Left hindlimb (tissue), 1 donor: ENCODE measurements around the gene BLVRA.
"Not testable (repeated sequence)": the region's sequence is repeated elsewhere in the genome, so short reads cannot be mapped to it uniquely, and the experiment has no call there.

Source experiments
- DNase-seq: peaks from one replicate; pipeline ENCODE4 v3.0.0-alpha.2; 2018

The BLVRA gene

GRCh38 chr7:43758029-43758821 is at the start of gene BLVRA:
BLVRA (plus strand) TSS chr7:43758680; CDS start chr7:43771159, 12,479 bp downstream.
- DNase-seq = peak; percentile 81

DNA sequence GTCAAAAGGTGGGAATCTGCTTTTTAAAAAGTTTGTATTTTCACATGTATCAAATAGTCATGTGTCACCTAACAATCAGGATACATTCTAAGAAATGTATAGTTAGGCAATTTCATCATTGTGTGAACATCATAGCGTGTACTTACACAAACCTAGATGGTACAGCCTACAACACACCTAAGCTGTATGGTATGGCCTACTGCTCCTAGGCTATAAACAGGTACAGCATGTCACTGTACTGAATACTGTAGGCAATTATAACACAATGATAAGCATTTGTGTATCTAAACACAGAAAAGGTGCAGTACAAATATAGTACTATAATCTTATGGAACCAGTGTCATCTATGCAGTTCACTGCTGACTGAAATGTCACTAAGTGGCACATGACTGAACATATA is 47.0 kb upstream of the BLVRA start:
- DNase-seq = no peak

- not testable (repeated sequence) for DNase-seq
Measured at GRCh38 chr7:43715966-43716365, 42.5 kb upstream of the BLVRA start.

- no peak for DNase-seq
Measured at GRCh38 chr7:43716598-43716997, 41.9 kb upstream of the BLVRA start.

GRCh38 chr7:43721193-43721806 is 37.2 kb upstream of the BLVRA start:
- DNase-seq = no peak

DNA sequence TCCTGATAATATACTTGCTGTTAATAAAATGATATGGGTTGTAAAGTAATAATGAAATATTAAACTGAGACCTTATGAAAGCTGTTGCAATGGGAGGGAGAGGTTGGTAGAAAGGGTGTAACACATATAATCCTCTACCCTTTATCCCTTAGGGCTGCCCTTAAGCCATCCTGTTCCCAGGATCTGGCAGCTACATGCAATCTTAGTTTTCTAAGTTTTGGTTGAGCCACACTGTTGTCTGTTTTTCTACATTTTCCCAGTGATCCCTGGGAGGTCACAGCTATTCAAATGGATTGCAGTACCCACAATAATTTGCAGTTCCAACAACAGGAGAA is 35.5 kb upstream of the BLVRA start:
- no peak for DNase-seq

- DNase-seq = no peak
Measured at GRCh38 chr7:43725251-43725650, 33.2 kb upstream of the BLVRA start.

- DNase-seq = no peak
Measured at GRCh38 chr7:43726466-43726865, 32.0 kb upstream of the BLVRA start.

DNA sequence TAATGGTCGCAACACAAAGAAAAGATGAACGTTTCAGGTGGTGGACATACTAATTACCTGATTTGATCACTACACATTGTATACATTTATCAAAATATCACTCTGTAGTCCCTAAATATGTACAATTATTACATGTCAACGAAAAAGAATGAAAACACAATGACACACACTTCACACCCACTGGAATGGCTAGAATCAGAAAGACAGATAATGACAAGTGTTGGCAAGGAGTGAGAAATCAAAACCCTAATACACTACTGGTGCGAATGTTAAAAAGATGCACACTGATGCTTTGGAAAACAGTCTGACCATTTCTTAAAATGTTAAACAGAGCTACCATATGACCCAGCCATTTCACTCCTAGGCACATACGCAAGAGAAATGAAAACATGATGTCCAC is 31.5 kb upstream of the BLVRA start:
- DNase-seq = no peak

DNA sequence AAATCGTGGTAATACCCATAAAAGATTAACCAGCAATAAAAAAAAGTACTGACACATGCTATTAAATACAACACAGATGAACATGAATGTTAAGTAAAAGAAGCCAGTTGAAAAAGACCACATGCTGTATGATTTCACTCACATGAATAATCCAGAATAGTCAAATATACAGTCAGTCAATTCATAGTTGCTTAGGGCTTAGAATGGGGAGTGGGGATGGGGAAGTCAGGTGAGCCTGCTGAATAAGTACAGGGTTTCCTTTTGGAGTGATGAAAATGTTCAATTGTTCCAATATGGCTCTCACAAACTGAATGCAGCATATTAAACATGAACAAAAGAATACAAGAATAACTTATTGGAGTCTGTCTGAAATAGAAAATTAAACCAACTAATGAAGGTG is 31.0 kb upstream of the BLVRA start:
- no peak for DNase-seq

DNA sequence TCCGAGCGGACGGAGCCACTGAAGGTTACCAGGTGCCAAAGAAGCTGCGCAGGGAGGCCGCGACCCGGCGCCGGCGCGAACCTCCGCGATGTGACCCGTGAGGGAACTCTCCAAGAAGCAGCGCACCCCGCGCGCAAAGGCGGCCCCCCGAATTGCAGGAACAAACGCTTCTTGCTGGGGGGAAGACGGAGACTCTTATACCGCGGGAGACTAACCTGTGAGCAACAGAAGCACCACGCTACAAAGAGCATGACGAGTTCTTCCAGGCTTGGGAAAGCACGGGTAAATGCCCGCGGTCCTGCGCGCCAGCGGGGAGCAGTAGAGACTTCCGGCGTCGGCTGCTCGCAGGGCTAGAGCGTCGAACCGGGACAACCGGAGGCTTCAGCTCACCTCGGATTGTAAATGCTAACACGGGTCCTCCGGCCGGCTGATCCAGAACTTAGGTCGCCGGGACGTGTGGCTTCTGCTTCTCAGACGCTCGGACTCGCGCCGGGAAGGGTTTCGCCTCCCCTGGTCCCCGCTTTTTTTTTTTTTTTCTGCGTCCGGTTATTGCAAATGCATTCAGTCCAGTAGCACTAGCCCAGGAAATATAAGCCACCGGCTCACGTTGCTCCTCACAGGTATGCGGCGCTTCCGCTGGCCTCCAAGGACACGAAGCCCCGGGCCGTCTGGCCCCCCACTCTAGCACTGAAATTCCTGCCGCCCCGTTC is 29.1 kb upstream of the BLVRA start, which contains the start of gene COA1:
Gene COA1, minus strand, starts transcription at position 310 of the 710 bp plus-strand sequence. CDS start 80,909 bp downstream, outside the sequence.
- peak; percentile 89 for DNase-seq

DNA sequence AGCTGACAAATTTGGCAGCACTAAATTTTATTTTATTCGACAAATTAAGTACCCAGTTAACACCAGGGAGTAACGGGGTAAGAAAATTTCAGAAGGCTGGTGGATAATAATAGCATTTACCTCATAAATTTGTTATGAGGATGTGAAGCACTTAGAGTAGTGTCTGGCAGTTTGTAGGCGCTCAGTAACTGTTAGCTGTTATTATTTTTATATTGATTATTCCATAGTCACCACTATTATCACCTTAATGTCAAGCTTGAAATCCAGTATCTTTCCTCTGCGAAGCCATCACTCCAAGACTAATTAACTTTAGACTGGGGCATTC is 28.6 kb upstream of the BLVRA start:
- no peak for DNase-seq

GRCh38 chr7:43731494-43731893 is 27.0 kb upstream of the BLVRA start:
- not testable (repeated sequence) for DNase-seq

- DNase-seq = not testable (repeated sequence)
Measured at GRCh38 chr7:43734575-43735332, 23.7 kb upstream of the BLVRA start.

- DNase-seq = no peak
Measured at GRCh38 chr7:43735403-43735801, 23.1 kb upstream of the BLVRA start.

DNA sequence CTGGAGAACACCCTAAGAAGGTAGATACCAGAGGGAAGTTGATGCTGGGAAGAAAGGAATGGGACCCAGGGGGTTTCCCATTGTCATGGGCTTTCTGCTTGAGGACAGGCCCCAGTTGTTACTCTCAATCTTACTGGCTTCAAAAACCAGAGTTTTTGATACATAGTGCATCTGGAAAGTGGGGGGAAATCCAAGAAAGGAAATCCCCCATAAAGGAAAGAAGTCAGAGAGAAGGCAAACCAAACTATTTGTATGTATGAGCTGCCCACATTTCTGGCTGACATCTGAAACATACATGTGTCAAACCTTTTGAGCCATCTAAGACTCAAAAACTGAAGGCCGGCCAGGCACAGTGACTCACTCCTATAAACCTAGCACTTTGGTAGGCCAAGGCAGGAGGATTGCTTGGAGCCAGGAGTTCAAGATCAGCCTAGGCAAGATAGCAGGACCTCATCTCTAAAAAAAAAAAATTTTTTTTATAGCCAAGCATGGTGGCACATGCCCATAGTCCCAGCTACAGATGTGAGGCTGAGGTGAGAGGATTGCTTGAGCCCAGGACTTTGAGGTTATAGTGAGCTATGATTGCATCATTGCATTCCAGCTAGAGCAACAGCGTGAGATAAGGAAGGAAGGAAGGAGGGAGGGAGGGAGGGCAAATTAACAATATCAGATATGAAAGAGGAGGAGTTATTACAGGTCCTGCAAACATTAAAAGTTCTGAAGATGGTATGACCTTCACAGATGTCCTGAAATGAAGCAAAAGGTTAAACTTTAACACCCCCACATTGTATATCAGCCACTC is 22.5 kb upstream of the BLVRA start:
- no peak for DNase-seq

DNA sequence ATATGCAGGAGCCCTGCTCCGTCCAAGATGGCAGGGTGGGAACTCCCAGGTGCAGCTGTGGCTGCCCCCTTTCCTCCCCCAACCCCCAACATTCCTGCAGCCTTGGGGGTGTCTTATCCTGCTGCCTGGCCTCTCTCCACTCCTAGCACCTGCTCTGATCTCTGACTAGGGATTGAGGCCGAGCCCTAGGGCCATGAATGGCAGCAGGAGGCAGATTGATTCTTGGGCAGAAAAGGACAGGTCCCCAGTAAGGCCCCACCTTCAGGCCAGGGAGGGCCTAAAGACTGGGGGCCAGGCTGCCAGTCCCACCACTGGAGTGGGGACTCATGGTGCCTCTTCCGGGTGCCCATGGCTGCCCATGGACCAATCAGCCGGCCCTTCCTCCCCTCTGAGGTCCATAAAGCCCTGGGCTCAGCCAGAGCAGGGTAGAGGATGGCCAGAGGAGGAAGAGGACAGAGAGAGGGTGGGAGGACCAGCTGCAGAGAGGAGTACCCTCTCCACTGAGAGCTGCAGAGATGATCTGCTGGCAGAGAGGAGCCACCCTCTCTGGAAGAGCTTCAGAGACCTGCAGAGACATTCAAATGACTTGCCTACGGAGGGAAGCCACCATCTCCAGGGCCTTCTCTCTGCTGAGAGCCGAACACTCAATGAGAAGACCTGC is 20.9 kb upstream of the BLVRA start:
- DNase-seq = no peak

- DNase-seq = no peak
Measured at GRCh38 chr7:43742692-43743091, 15.8 kb upstream of the BLVRA start.

DNA sequence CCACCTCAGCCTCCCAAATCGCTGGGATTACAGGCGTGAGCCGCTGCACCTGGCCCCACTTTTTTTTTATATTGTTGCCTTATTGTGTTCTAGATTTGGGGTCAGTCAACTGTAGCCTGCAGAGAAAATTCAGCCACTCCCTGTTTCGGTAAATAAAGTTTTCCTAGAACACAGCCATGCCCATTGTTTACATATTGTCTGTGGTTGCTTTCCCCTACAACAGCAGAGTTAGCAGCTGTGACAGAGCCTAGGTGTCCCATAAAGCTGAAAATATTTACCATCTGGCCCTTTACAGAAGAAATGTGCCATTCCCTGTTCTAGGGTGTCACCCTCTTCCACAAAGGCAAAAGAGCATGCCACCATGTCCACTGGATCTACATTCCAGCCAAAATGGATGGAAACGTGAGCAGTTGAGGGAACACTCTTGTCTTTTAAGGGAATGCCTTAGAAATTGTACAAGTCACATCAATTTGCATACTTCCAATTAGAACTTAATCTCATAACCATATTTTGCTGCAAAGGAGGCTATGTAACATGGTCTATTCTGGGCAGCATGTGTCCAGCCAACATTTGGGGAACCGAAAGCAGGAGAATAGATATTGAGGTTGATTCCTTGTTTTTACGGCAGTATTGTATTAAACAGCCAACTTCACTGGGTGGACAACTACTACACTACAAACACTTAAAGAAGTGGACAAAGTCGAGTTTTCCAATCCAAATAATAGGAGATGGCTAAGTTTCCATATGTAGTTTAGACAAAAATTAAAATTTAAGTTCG is 11.0 kb upstream of the BLVRA start:
- DNase-seq = no peak

DNA sequence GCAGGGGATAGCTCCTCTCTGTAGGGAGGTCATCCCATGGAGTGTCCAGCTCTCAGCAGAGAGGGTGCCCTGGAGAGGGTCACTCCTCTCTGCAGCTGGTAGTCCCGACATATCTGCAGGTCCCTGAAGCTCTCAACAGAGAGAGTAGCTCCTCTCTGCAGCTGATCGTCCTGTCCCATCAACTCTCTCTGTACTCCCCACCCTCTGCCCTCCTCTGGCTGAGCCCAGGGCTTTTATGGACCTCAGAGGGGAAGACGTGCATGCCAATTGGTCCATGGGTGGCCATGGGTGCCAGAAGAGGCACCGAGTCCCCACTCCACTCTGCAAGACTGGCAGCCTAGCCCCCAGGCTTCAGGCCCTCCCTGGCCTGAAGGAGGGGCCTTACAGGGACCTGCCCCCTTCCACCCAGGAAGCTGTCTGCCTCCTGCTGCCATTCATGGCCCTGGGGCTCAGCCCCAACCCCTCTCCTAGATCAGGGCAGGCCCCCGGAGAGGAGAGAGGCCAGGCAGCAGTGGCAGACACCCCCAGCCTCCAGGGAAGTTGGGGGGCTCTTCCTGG is 9.0 kb upstream of the BLVRA start:
- DNase-seq = no peak
